IMR-90 (cell line): Measurements from ENCODE around the gene DEFB121. TPM values are rescaled to one million over a fixed set of nuclear protein-coding genes. Genes with fewer than 3 reads are reported as not detected.

Experiments used
- ATAC-seq: fragments of 200-7000 bp; cut with Tn5 transposase; 2 replicates; pipeline ENCODE4 v1.9.1; 2020; ENCODE audit warnings: low read depth, mild to moderate bottlenecking, moderate library complexity
- BruUV-seq: library from RNA; stranded (reverse); fragments of 400-500 nt; replicated peaks from 2 replicates; lab custom pipeline; 2021; lab: Mats Ljungman, UMichigan
- CTCF ChIA-PET: fragments of 300-600 bp; formaldehyde crosslinking; extraction: SDS; loops from one replicate; lab custom pipeline; 2021; ENCODE audit warnings: antibody characterized with exemption; lab: Yijun Ruan, JAX
- POLR2A ChIA-PET: fragments of 300-600 bp; sonication (Branson Sonifier 250); formaldehyde crosslinking; loops from one replicate; lab custom pipeline; 2022; ENCODE audit warnings: antibody characterized with exemption; ENCODE audit not compliant: unreplicated experiment; lab: Charles Lee
- DNase-seq: peaks from one replicate; pipeline ENCODE4 v3.0.0; 2013
- H2AFZ ChIP-seq: replicated peaks from 2 replicates; pipeline ENCODE3; 2013; ENCODE audit warnings: low read length, mild to moderate bottlenecking; ENCODE audit not compliant: poor library complexity
- H2AK5ac ChIP-seq: 2 replicates; pipeline ENCODE4 v1.6.1; 2013; ENCODE audit warnings: low read depth, low read length, inconsistent platforms
- H2AK9ac ChIP-seq: replicated peaks from 2 replicates; pipeline ENCODE3; 2013; ENCODE audit warnings: mild to moderate bottlenecking, low read depth, low read length, moderate library complexity; ENCODE audit not compliant: poor library complexity
- H2BK120ac ChIP-seq: 2 replicates; pipeline ENCODE4 v1.6.1; 2013; ENCODE audit warnings: low read depth, low read length, inconsistent platforms
- H2BK15ac ChIP-seq: 3 replicates; pipeline ENCODE4 v1.6.1; 2013; ENCODE audit warnings: low read depth, low read length, inconsistent platforms
- H2BK20ac ChIP-seq: 2 replicates; pipeline ENCODE4 v1.6.1; 2013; ENCODE audit warnings: low read depth, mild to moderate bottlenecking, inconsistent platforms, low read length, moderate library complexity
- H2BK5ac ChIP-seq: 2 replicates; pipeline ENCODE4 v1.6.1; 2013; ENCODE audit warnings: mild to moderate bottlenecking, low read depth, low read length, inconsistent platforms; ENCODE audit not compliant: poor library complexity, severe bottlenecking
- H3K14ac ChIP-seq: replicated peaks from 2 replicates; pipeline ENCODE4 v1.6.1; 2013; ENCODE audit warnings: low read depth, low read length, inconsistent platforms
- H3K18ac ChIP-seq: 2 replicates; pipeline ENCODE4 v1.6.1; 2013; ENCODE audit warnings: low read depth, low read length, control low read depth
- H3K23ac ChIP-seq: 2 replicates; pipeline ENCODE4 v1.6.1; 2013; ENCODE audit warnings: low read depth, low read length, inconsistent platforms
- H3K27ac ChIP-seq: 2 replicates; pipeline ENCODE4 v1.5.1; 2013; ENCODE audit warnings: mild to moderate bottlenecking, control low read depth, low read length; ENCODE audit not compliant: insufficient read depth
- H3K27me3 ChIP-seq: 2 replicates; pipeline ENCODE4 v1.6.1; 2013; ENCODE audit warnings: low read length; ENCODE audit not compliant: control insufficient read depth, insufficient read depth
- H3K36me3 ChIP-seq: 2 replicates; pipeline ENCODE4 v1.6.1; 2013; ENCODE audit warnings: low read length, mixed read lengths; ENCODE audit not compliant: control insufficient read depth, insufficient read depth
- H3K4ac ChIP-seq: 2 replicates; pipeline ENCODE4 v1.6.1; 2013; ENCODE audit warnings: low read depth, low read length, inconsistent platforms
- H3K4me1 ChIP-seq: 2 replicates; pipeline ENCODE4 v1.6.1; 2013; ENCODE audit warnings: low read length, mixed read lengths; ENCODE audit not compliant: control insufficient read depth, insufficient read depth
- H3K4me2 ChIP-seq: 2 replicates; pipeline ENCODE4 v1.6.1; 2013; ENCODE audit warnings: low read depth, mild to moderate bottlenecking, control low read depth, low read length, moderate library complexity
- H3K4me3 ChIP-seq: 2 replicates; pipeline ENCODE4 v1.5.1; 2013; ENCODE audit warnings: low read depth, mild to moderate bottlenecking, control low read depth, low read length, moderate library complexity; ENCODE audit not compliant: insufficient read depth
- H3K56ac ChIP-seq: 2 replicates; pipeline ENCODE4 v1.6.1; 2013; ENCODE audit warnings: low read length, inconsistent platforms; ENCODE audit not compliant: insufficient read depth; ENCODE audit errors: extremely low read depth
- H3K79me1 ChIP-seq, 2 experiments: 2 replicates each; pipeline ENCODE4 v1.6.1; 2013; ENCODE audit warnings: low read length in 2 of 2, inconsistent platforms in 1 of 2, low read depth in 1 of 2
- H3K9ac ChIP-seq: 2 replicates; pipeline ENCODE4 v1.6.1; 2013; ENCODE audit warnings: low read depth, low read length, control low read depth
- H3K9me1 ChIP-seq: 2 replicates; pipeline ENCODE4 v1.6.1; 2013; ENCODE audit warnings: low read length, inconsistent platforms; ENCODE audit not compliant: insufficient read depth
- H3K9me3 ChIP-seq: 2 replicates; pipeline ENCODE4 v1.6.1; 2013; ENCODE audit warnings: low read length; ENCODE audit not compliant: control insufficient read depth, insufficient read depth
- H4K20me1 ChIP-seq: 2 replicates; pipeline ENCODE4 v1.6.1; 2013; ENCODE audit warnings: low read length, inconsistent platforms; ENCODE audit not compliant: insufficient read depth
- H4K5ac ChIP-seq: 2 replicates; pipeline ENCODE4 v1.6.1; 2013; ENCODE audit warnings: mild to moderate bottlenecking, low read depth, low read length, control low read depth
- H4K8ac ChIP-seq, 2 experiments: 2 replicates each; pipeline ENCODE4 v1.6.1; 2013; ENCODE audit warnings: low read depth in 2 of 2, low read length in 2 of 2, control low read depth in 1 of 2, inconsistent platforms in 1 of 2
- H4K91ac ChIP-seq: 2 replicates; pipeline ENCODE4 v1.6.1; 2013; ENCODE audit warnings: low read depth, low read length, inconsistent platforms; ENCODE audit not compliant: insufficient read depth
- MAFK ChIP-seq: IDR thresholded peaks from 2 replicates; pipeline ENCODE4 v1.6.1; 2012; ENCODE audit warnings: low read depth, low read length, improper control_type of control experiment
- RFX5 ChIP-seq: IDR thresholded peaks from 2 replicates; pipeline ENCODE4 v1.8.0; 2012; ENCODE audit warnings: low read depth, mild to moderate bottlenecking, low read length, moderate library complexity
- WGBS, 2 experiments: methylation state at CpG; one replicate each; pipeline versions ENCODE4 v1.1.5 to v1.1.7; 2013; ENCODE audit warnings: missing lambda C conversion rate in 2 of 2; ENCODE audit not compliant: insufficient read length in 1 of 2; ENCODE audit errors: extremely low coverage in 2 of 2; 5-methylcytosine and 5-hydroxymethylcytosine counted together
- dilution Hi-C: fragments of 300-500 bp; cut with HindIII; formaldehyde crosslinking; loops from one replicate; pipeline ENCODE4 v1.14.3; 2018; ENCODE audit warnings: low sequenced_read_pairs; ENCODE audit not compliant: unreplicated experiment
- in situ Hi-C: fragments of 300-500 bp; cut with MboI; formaldehyde crosslinking; loops from 3 replicates; pipeline ENCODE4 v1.14.3; 2019; ENCODE audit warnings: low sequenced_read_pairs, inconsistent platforms, mixed read lengths
- intact Hi-C: fragments of 100-400 bp; cut with micrococcal nuclease; formaldehyde crosslinking; loops from 2 replicates; pipeline ENCODE4 v1.10.0; 2022
- polyA plus RNA-seq, 3 experiments: library from polyadenylated mRNA; depleted of rRNA; stranded (reverse); fragments of >200 nt; gene quantifications; 2 replicates each; pipeline ENCODE4 v1.2.3, GENCODE V29; 2012; ENCODE audit warnings: low replicate concordance in 1 of 3
- total RNA-seq: library from RNA; depleted of rRNA; stranded (reverse); fragments of >200 nt; gene quantifications from 2 replicates; pipeline ENCODE4 v1.2.3, GENCODE V29; 2012

Gene DEFB121
- total and polyA plus RNA-seq, 2 of the 4 experiments (the other 2 are of a cell fraction), result not detected

GRCh38 chr20:31452575-31452974 is 46.6 kb upstream of the DEFB121 start:
- Histone ChIP-seq H4K91ac (no peak overlapping the region), H3K4ac (no peak overlapping the region), H2BK120ac (no peak overlapping the region), H3K23ac (no peak overlapping the region), H3K4me1 (no peaks in the 10 kb centered on the region), H2AK9ac (no peak overlapping the region), H3K14ac (no peak overlapping the region), H2BK20ac (no peak overlapping the region), H3K9ac (no peak overlapping the region), H2AK5ac (no peak overlapping the region), H3K9me3 (no peaks in the 10 kb centered on the region), H3K27me3 (no peaks in the 10 kb centered on the region), H4K20me1 (no peaks in the 10 kb centered on the region), H3K56ac (no peak overlapping the region), H2BK15ac (no peak overlapping the region), H3K79me1 (no peaks in the 10 kb centered on the region), H3K27ac (no peak overlapping the region), H3K9me1 (no peaks in the 10 kb centered on the region), H2BK5ac (no peak overlapping the region), H3K4me3 (no peak overlapping the region), H3K18ac (no peak overlapping the region), H4K5ac (no peak overlapping the region), H4K8ac (no peak overlapping the region), H2AFZ (no peak overlapping the region), H3K4me2 (no peak overlapping the region), H3K36me3 (no peaks in the 10 kb centered on the region)
- 40% methylated on average over 1 of the region's 2 CpGs; no CpG with 5 or more reads in 1 of the 2 experiments for WGBS, 2 experiments
- intact Hi-C loops, result no loop called here
- no peak for TF ChIP-seq RFX5
- TF ChIP-seq MAFK, result no peak
- DNase-seq (no peak), ATAC-seq (no peak)
- no TSS peak for BruUV-seq
- dilution Hi-C loops, result no loop called here
- ChIA-PET CTCF (interaction anchor here (0.7 kb wide), 1 partner anchor 11 kb away, joined by 3 read pairs; no protein-coding TSS in a partner anchor), POLR2A (no interaction called here)
- in situ Hi-C loops, result no loop called here
